ENCODE data around the gene CPLX4.

GRCh38 chr18:59264651-59265245, 53.7 kb downstream of the CPLX4 start:
- TF ChIP-seq CTCF (IDR thresholded peaks at IDR 0.05) (no peak), POLR2A (IDR thresholded peaks at IDR 0.05) (no peak)

Measured in tibial nerve (tissue), 3 donors.